Naive thymus-derived CD4-positive, alpha-beta T cell (primary cell): ENCODE data around the gene THAP7. TPM values are rescaled to one million over a fixed set of nuclear protein-coding genes. Genes with fewer than 3 reads are reported as not detected.

Experiments used
- ATAC-seq: fragments of 150-1000 bp; cut with Tn5 transposase; 2 replicates; pipeline ENCODE4 v1.10.0; 2021; ENCODE audit warnings: mild to moderate bottlenecking, moderate library complexity
- CTCF ChIA-PET: fragments of 350-600 bp; sonication (Branson Sonifier 250); formaldehyde crosslinking; loops from one replicate; lab custom pipeline; 2021; ENCODE audit warnings: antibody characterized with exemption; lab: Charles Lee
- POLR2A ChIA-PET: fragments of 350-600 bp; sonication (Branson Sonifier 250); formaldehyde crosslinking; loops from one replicate; lab custom pipeline; 2021; ENCODE audit warnings: antibody characterized with exemption, inconsistent platforms; lab: Charles Lee
- DNase-seq, 9 donors: peaks; one replicate each; pipeline versions ENCODE4 v3.0.0 to v3.0.0-alpha.2; 2020 to 2022; ENCODE audit warnings: mixed read lengths in 1 of 9
- H3K27ac ChIP-seq: one replicate; pipeline ENCODE4 v1.7.0; 2013; ENCODE audit warnings: mild to moderate bottlenecking, low read depth, low read length, moderate library complexity
- H3K27me3 ChIP-seq, 2 donors: one replicate each; pipeline ENCODE4 v1.7.0; 2013; ENCODE audit warnings: low read length in 2 of 2, mild to moderate bottlenecking in 2 of 2, moderate library complexity in 2 of 2; ENCODE audit not compliant: control insufficient read depth in 2 of 2, insufficient read depth in 2 of 2
- H3K36me3 ChIP-seq, 3 experiments: 1 replicate in 2 of 3; 2 replicates in 1 of 3; pipeline ENCODE4 v1.7.0; 2013; ENCODE audit warnings: low read length in 3 of 3, mild to moderate bottlenecking in 3 of 3, moderate library complexity in 1 of 3; ENCODE audit not compliant: insufficient read depth in 3 of 3, control insufficient read depth in 2 of 3
- H3K4me1 ChIP-seq, 2 donors: one replicate each; pipeline ENCODE4 v1.7.0; 2013; ENCODE audit warnings: low read length in 2 of 2, mild to moderate bottlenecking in 2 of 2, moderate library complexity in 1 of 2; ENCODE audit not compliant: control insufficient read depth in 2 of 2, insufficient read depth in 2 of 2
- H3K4me3 ChIP-seq: 2 replicates; pipeline ENCODE4 v1.7.0; 2013; ENCODE audit warnings: mild to moderate bottlenecking, low read length
- H3K9me3 ChIP-seq, 3 experiments: 1 replicate in 2 of 3; 2 replicates in 1 of 3; pipeline ENCODE4 v1.7.0; 2013; ENCODE audit warnings: low read length in 3 of 3; ENCODE audit not compliant: control insufficient read depth in 2 of 3
- H3K27ac Mint-ChIP-seq, 9 donors: one replicate each; pipeline ENCODE4 v1.8.0; 2020 to 2022; ENCODE audit warnings: mixed read lengths in 9 of 9, mild to moderate bottlenecking in 8 of 9, moderate library complexity in 5 of 9, inconsistent platforms in 2 of 9
- H3K27me3 Mint-ChIP-seq, 5 donors: one replicate each; pipeline ENCODE4 v1.8.0; 2021 to 2022; ENCODE audit warnings: mixed read lengths in 5 of 5, mild to moderate bottlenecking in 1 of 5
- H3K36me3 Mint-ChIP-seq, 5 donors: one replicate each; pipeline ENCODE4 v1.8.0; 2020 to 2022; ENCODE audit warnings: mixed read lengths in 5 of 5, mild to moderate bottlenecking in 3 of 5, inconsistent platforms in 1 of 5
- H3K4me1 Mint-ChIP-seq, 7 donors: one replicate each; pipeline ENCODE4 v1.8.0; 2020 to 2022; ENCODE audit warnings: mixed read lengths in 7 of 7, mild to moderate bottlenecking in 3 of 7, inconsistent platforms in 1 of 7
- H3K4me3 Mint-ChIP-seq, 10 donors: one replicate each; pipeline ENCODE4 v1.8.0; 2020 to 2022; ENCODE audit warnings: mild to moderate bottlenecking in 10 of 10, mixed read lengths in 10 of 10, moderate library complexity in 6 of 10, inconsistent platforms in 2 of 10
- H3K9me3 Mint-ChIP-seq, 11 donors: one replicate each; pipeline ENCODE4 v1.8.0; 2020 to 2022; ENCODE audit warnings: mixed read lengths in 11 of 11, mild to moderate bottlenecking in 4 of 11, inconsistent platforms in 1 of 11, moderate library complexity in 1 of 11
- intact Hi-C, 2 donors: fragments of 100-400 bp; cut with micrococcal nuclease; formaldehyde crosslinking; loops; one replicate each; pipeline ENCODE4 v1.15.1; 2023
- polyA plus RNA-seq, 2 donors: library from polyadenylated mRNA; unstranded; fragments of 300-500 nt; fragmentation: Illumina TruSeq; gene quantifications; one replicate each; pipeline ENCODE4 v1.2.3, GENCODE V29; 2021
- total RNA-seq, 6 experiments: library from RNA in 5 of 6; stranded (reverse) in 5 of 6; gene quantifications; 1 replicate in 5 of 6; 2 replicates in 1 of 6; pipeline ENCODE4 v1.2.3 and lab custom pipeline; 2021 to 2026

THAP7 gene
- total and polyA plus RNA-seq, 7 experiments from 2014 or later, result 25.8 to 73.3 (median 64.7) TPM

GRCh38 chr22:20986365-20986764, 15.6 kb downstream of the THAP7 start:
- H3K27ac Mint-ChIP-seq, result peak overlapping the region in 3 of 9 donors; percentile 2 to 5 (median 3)
- POLR2A ChIA-PET, result interaction anchor here (0.8 kb wide), 1 partner anchor 14 kb away, joined by 4 read pairs; no protein-coding TSS in a partner anchor
- DNase-seq, result no peak

GRCh38 chr22:20985720-20986119, 16.2 kb downstream of the THAP7 start:
- peaks cover 0 to 32% (median 0%) of the 10 kb centered on the region in 3 experiments for H3K36me3 ChIP-seq
- peaks cover 18 to 42% (median 35%) of the 10 kb centered on the region in 7 donors for H3K4me1 Mint-ChIP-seq
- POLR2A ChIA-PET, result interaction anchor here (0.8 to 1.1 kb wide), 3 partner anchors 8 to 15 kb away, joined by 3 to 4 read pairs (median 4); no protein-coding TSS in a partner anchor
- H3K27ac ChIP-seq, result no peak overlapping the region
- no peaks in the 10 kb centered on the region for H3K27me3 ChIP-seq
- intact Hi-C loops, result loop anchor here in 1 of 2 donors (10.0 kb wide), 1 partner anchor 859 kb away; no protein-coding TSS in a partner anchor
- CTCF ChIA-PET, result no interaction called here
- H3K9me3 ChIP-seq, result no peaks in the 10 kb centered on the region
- no peaks in the 10 kb centered on the region for H3K27me3 Mint-ChIP-seq
- H3K4me3 Mint-ChIP-seq, result no peak overlapping the region
- peaks cover 0 to 1% (median 0%) of the 10 kb centered on the region in 11 donors for H3K9me3 Mint-ChIP-seq
- no peak for ATAC-seq
- H3K27ac Mint-ChIP-seq, result no peak overlapping the region
- peaks cover 0 to 17% (median 5%) of the 10 kb centered on the region in 5 donors for H3K36me3 Mint-ChIP-seq
- H3K4me3 ChIP-seq, result no peak overlapping the region
- H3K4me1 ChIP-seq, result peaks cover 15 to 27% of the 10 kb centered on the region in 2 donors
- DNase-seq, result no peak

More at GRCh38 chr22:20986365-20986764, 15.6 kb downstream of the THAP7 start:
- Mint-ChIP-seq H3K4me1 (peaks cover 13 to 35% (median 29%) of the 10 kb centered on the region in 7 donors), H3K27me3 (no peaks in the 10 kb centered on the region), H3K36me3 (peaks cover 0 to 17% (median 5%) of the 10 kb centered on the region in 5 donors), H3K4me3 (no peak overlapping the region), H3K9me3 (peaks cover 0 to 1% (median 0%) of the 10 kb centered on the region in 11 donors)
- no peak for ATAC-seq
- CTCF ChIA-PET, result no interaction called here
- Histone ChIP-seq H3K27ac (no peak overlapping the region), H3K4me1 (peaks cover 11 to 21% of the 10 kb centered on the region in 2 donors), H3K4me3 (no peak overlapping the region), H3K9me3 (no peaks in the 10 kb centered on the region), H3K27me3 (no peaks in the 10 kb centered on the region), H3K36me3 (peaks cover 0 to 38% (median 0%) of the 10 kb centered on the region in 3 experiments)
- intact Hi-C loops, result loop anchor here in 1 of 2 donors (10.0 kb wide), 1 partner anchor 858 kb away; no protein-coding TSS in a partner anchor

- H3K27me3 Mint-ChIP-seq, result no peaks in the 10 kb centered on the region
- H3K4me1 Mint-ChIP-seq, result peaks cover 33 to 50% (median 43%) of the 10 kb centered on the region in 7 donors
- peaks cover 0 to 17% (median 7%) of the 10 kb centered on the region in 5 donors for H3K36me3 Mint-ChIP-seq
- intact Hi-C loops, result loop anchor here (2.0 to 10.0 kb wide), 2 partner anchors 18 to 862 kb away; no protein-coding TSS in a partner anchor
- ChIA-PET CTCF (no interaction called here), POLR2A (interaction anchor here (5.2 kb wide), 1 partner anchor 19 kb away, joined by 59 read pairs; the partner anchor contains the start of gene THAP7)
- Histone ChIP-seq H3K27ac (peak overlapping the region; percentile 84), H3K27me3 (no peaks in the 10 kb centered on the region), H3K4me1 (peaks cover 15 to 32% of the 10 kb centered on the region in 2 donors), H3K9me3 (peaks cover 0 to 8% (median 0%) of the 10 kb centered on the region in 3 experiments), H3K36me3 (peaks cover 0 to 25% (median 0%) of the 10 kb centered on the region in 3 experiments), H3K4me3 (peak overlapping the region; percentile 80)
- H3K9me3 Mint-ChIP-seq, result peaks cover 0 to 4% (median 0%) of the 10 kb centered on the region in 11 donors
- ATAC-seq (no peak), DNase-seq (no peak)
- H3K4me3 Mint-ChIP-seq, result peak overlapping the region; percentile 89 to 97 (median 93)
- peak overlapping the region; percentile 79 to 95 (median 89) for H3K27ac Mint-ChIP-seq
These were observed 18.7 kb downstream of the THAP7 start for GRCh38 chr22:20983081-20983771.

GRCh38 chr22:20982563-20982882, 19.4 kb downstream of the THAP7 start:
- ChIA-PET CTCF (interaction anchor here (0.6 kb wide), 1 partner anchor 146 kb away, joined by 3 read pairs; no protein-coding TSS in a partner anchor), POLR2A (interaction anchor here (0.6 to 5.2 kb wide), 8 partner anchors 8 to 125 kb away, joined by 3 to 59 read pairs (median 4); partner anchors contain the start of gene THAP7)
- Histone ChIP-seq H3K27me3 (no peaks in the 10 kb centered on the region), H3K4me3 (peak overlapping the region; percentile 80), H3K4me1 (peaks cover 15 to 32% of the 10 kb centered on the region in 2 donors), H3K9me3 (peaks cover 0 to 8% (median 0%) of the 10 kb centered on the region in 3 experiments), H3K36me3 (peaks cover 0 to 18% (median 0%) of the 10 kb centered on the region in 3 experiments), H3K27ac (peak overlapping the region; percentile 84)
- ATAC-seq (no peak), DNase-seq (no peak)
- Mint-ChIP-seq H3K9me3 (peaks cover 0 to 8% (median 0%) of the 10 kb centered on the region in 11 donors), H3K27ac (peak overlapping the region; percentile 79 to 95 (median 89)), H3K4me1 (peaks cover 33 to 50% (median 43%) of the 10 kb centered on the region in 7 donors), H3K4me3 (peak overlapping the region; percentile 89 to 97 (median 93)), H3K27me3 (no peaks in the 10 kb centered on the region), H3K36me3 (peaks cover 0 to 13% (median 7%) of the 10 kb centered on the region in 5 donors)
- intact Hi-C loops, result loop anchor here (1.0 to 10.0 kb wide), 4 partner anchors 18 to 862 kb away; partner anchors contain the start of genes CRKL (in 1 of the 2) and THAP7 (in 1 of the 2)

GRCh38 chr22:20981787-20982562, 19.9 kb downstream of the THAP7 start, which contains the start of gene LZTR1:
TSS of gene LZTR1 (plus strand) at chr22:20982297. CDS start at chr22:20982372, 75 bp downstream.
- Histone ChIP-seq H3K27ac (peak within 1 kb of the TSS; percentile 84), H3K9me3 (peaks cover 0 to 8% (median 0%) of the 10 kb centered on the region in 3 experiments), H3K4me1 (peaks cover 15 to 32% of the 10 kb centered on the region in 2 donors), H3K36me3 (peaks cover 0 to 14% (median 0%) of the 10 kb centered on the region in 3 experiments), H3K27me3 (no peaks in the 10 kb centered on the region), H3K4me3 (peak within 1 kb of the TSS; percentile 80)
- peaks cover 0 to 13% (median 7%) of the 10 kb centered on the region in 5 donors for H3K36me3 Mint-ChIP-seq
- ChIA-PET CTCF (interaction anchor here (0.6 to 1.3 kb wide), 2 partner anchors 65 to 146 kb away, joined by 3 to 4 read pairs; partner anchors contain the start of gene CRKL), POLR2A (interaction anchor here (0.6 to 5.2 kb wide), 9 partner anchors 8 to 125 kb away, joined by 3 to 59 read pairs (median 4); partner anchors contain the start of gene THAP7)
- peaks cover 33 to 50% (median 43%) of the 10 kb centered on the region in 7 donors for H3K4me1 Mint-ChIP-seq
- DNase-seq (peak; percentile 47 to 80 (median 63)), ATAC-seq (peak; percentile 86)
- H3K4me3 Mint-ChIP-seq, result peak within 1 kb of the TSS; percentile 89 to 97 (median 93)
- intact Hi-C loops, result loop anchor here (1.0 to 10.0 kb wide), 4 partner anchors 19 to 863 kb away; partner anchors contain the start of genes CRKL (in 1 of the 2) and THAP7 (in 1 of the 2)
- no peaks in the 10 kb centered on the region for H3K27me3 Mint-ChIP-seq
- peaks cover 0 to 8% (median 0%) of the 10 kb centered on the region in 11 donors for H3K9me3 Mint-ChIP-seq
- peak within 1 kb of the TSS; percentile 86 to 97 (median 92) for H3K27ac Mint-ChIP-seq
